Measurements from ENCODE around the gene VASH1. TPM values are rescaled to one million over a fixed set of nuclear protein-coding genes. Genes with fewer than 3 reads are reported as not detected.

VASH1 gene
- total and polyA plus RNA-seq, 2 of the 13 experiments (the other 11 are each of a cell fraction or from before 2014, with no cell fraction given), result 0.11 to 0.24 TPM

DNA sequence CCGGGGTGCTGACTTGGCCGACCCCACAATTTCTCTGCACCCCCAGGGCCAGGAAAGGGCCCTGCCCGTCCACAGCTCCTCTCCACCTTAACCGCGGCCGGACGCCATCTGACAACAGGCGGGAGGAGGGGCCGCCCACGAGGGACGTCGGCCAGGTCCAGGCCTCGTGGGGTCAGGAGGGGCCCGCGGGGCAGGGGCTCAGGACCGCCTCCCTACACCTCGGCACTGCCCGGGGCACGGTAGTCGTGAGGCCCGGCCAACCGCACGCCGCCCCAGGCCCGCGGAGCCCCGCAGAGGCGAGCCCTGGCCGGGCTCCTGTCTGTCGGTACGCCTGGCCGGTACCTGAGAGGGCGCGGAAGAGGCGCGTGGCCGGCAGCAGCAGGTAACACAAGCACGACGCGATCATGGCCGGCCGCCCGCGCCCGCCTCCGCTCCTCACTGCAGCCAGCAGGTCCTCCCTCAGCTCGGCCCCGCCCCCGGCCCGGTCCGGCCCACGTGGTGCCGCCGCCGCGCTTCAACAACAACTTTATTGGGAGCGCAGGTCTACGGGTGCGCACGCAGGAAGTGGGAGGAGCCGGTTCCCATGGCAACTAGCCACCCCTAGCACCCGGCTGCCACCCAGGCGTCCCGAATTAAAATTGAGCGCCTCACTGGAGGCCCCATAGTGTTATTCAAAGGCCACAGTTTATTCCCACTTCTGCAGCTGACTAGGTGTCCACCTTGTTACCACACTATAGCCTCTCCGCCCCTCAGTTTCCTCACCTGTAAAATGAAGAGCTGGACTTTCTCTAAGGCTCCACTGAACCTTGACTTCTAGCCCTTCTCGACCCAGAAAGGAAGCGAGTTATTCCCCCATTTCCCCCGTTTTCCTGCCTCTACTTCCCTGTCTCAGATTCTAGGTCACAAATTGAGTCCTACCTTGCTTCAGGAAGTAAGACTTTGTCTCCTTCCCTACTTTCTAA is 51.4 kb downstream of the VASH1 start, which contains the start of gene ANGEL1 (continued):
- TF ChIP-seq TEAD3 (CRISPR knock-in tag; optimal IDR thresholded peaks at IDR 0.05; ENCODE audit: borderline replicate concordance) (peak; percentile 58), ZNF34 (CRISPR knock-in tag; IDR thresholded peaks at IDR 0.05; ENCODE audit: borderline replicate concordance) (no peak), NONO (IDR thresholded peaks at IDR 0.05) (no peak), NONO (CRISPR knock-in tag; conservative IDR thresholded peaks at IDR 0.05) (peak; percentile 82), ZNF337 (CRISPR knock-in tag; IDR thresholded peaks at IDR 0.05; ENCODE audit: borderline replicate concordance, low read depth) (no peak), SP1 (IDR thresholded peaks at IDR 0.05) (no peak), SP1 (CRISPR knock-in tag; IDR thresholded peaks at IDR 0.05) (peak; percentile 96), HDAC2 (CRISPR knock-in tag; IDR thresholded peaks at IDR 0.05) (no peak; the same call in 1 of the 2 replicates), ZNF496 (CRISPR knock-in tag; IDR thresholded peaks at IDR 0.05; ENCODE audit: insufficient replicate concordance) (no peak), RBM22 (optimal IDR thresholded peaks at IDR 0.05; ENCODE audit: low read length) (peak; percentile 85), JUN (CRISPR knock-in tag; IDR thresholded peaks at IDR 0.05) (no peak), ZSCAN31 (CRISPR knock-in tag; IDR thresholded peaks at IDR 0.05; ENCODE audit: low read depth) (peak; percentile 79), ADNP (CRISPR knock-in tag; IDR thresholded peaks at IDR 0.05) (no peak), IRF2 (CRISPR knock-in tag; IDR thresholded peaks at IDR 0.05) (peak; percentile 77), ZNF556 (CRISPR knock-in tag; IDR thresholded peaks at IDR 0.05; ENCODE audit: borderline replicate concordance) (peak; percentile 55; the same call in 1 of the 2 replicates), TAF15 (IDR thresholded peaks at IDR 0.05; ENCODE audit: low read depth, low read length, poor library complexity, severe bottlenecking) (no peak), TAF1 (CRISPR knock-in tag; IDR thresholded peaks at IDR 0.05) (peak; percentile 68), CHCHD3 (CRISPR knock-in tag; IDR thresholded peaks at IDR 0.05) (no peak), FOXK2 (IDR thresholded peaks at IDR 0.05) (no peak), ZNF251 (CRISPR knock-in tag; IDR thresholded peaks at IDR 0.05) (no peak), ZNF652 (CRISPR knock-in tag; IDR thresholded peaks at IDR 0.05; ENCODE audit: borderline replicate concordance, low read depth) (no peak)
- TF ChIP-seq, protein P1, sequence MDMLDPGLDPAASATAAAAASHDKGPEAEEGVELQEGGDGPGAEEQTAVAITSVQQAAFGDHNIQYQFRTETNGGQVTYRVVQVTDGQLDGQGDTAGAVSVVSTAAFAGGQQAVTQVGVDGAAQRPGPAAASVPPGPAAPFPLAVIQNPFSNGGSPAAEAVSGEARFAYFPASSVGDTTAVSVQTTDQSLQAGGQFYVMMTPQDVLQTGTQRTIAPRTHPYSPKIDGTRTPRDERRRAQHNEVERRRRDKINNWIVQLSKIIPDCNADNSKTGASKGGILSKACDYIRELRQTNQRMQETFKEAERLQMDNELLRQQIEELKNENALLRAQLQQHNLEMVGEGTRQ (IDR thresholded peaks at IDR 0.05; ENCODE audit: low read depth, low read length), result peak; percentile 82
- TF ChIP-seq, protein P1 (CRISPR knock-in tag; IDR thresholded peaks at IDR 0.05; ENCODE audit: borderline replicate concordance), result peak; percentile 87; the same call in 1 of the 2 replicates
- TF ChIP-seq, protein P2, sequence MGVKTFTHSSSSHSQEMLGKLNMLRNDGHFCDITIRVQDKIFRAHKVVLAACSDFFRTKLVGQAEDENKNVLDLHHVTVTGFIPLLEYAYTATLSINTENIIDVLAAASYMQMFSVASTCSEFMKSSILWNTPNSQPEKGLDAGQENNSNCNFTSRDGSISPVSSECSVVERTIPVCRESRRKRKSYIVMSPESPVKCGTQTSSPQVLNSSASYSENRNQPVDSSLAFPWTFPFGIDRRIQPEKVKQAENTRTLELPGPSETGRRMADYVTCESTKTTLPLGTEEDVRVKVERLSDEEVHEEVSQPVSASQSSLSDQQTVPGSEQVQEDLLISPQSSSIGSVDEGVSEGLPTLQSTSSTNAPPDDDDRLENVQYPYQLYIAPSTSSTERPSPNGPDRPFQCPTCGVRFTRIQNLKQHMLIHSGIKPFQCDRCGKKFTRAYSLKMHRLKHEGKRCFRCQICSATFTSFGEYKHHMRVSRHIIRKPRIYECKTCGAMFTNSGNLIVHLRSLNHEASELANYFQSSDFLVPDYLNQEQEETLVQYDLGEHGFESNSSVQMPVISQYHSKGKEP (CRISPR knock-in tag; IDR thresholded peaks at IDR 0.05), result no peak
- TF ChIP-seq, protein P3, sequence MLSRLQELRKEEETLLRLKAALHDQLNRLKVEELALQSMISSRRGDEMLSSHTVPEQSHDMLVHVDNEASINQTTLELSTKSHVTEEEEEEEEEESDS (CRISPR knock-in tag; IDR thresholded peaks at IDR 0.05; ENCODE audit: borderline replicate concordance), result no peak
- TF ChIP-seq, protein P4, sequence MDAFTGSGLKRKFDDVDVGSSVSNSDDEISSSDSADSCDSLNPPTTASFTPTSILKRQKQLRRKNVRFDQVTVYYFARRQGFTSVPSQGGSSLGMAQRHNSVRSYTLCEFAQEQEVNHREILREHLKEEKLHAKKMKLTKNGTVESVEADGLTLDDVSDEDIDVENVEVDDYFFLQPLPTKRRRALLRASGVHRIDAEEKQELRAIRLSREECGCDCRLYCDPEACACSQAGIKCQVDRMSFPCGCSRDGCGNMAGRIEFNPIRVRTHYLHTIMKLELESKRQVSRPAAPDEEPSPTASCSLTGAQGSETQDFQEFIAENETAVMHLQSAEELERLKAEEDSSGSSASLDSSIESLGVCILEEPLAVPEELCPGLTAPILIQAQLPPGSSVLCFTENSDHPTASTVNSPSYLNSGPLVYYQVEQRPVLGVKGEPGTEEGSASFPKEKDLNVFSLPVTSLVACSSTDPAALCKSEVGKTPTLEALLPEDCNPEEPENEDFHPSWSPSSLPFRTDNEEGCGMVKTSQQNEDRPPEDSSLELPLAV (CRISPR knock-in tag; conservative IDR thresholded peaks at IDR 0.05; ENCODE audit: low read depth), result no peak
